Thyroid gland (tissue), 4 donors: ENCODE data around the gene GABARAPL2. TPM values are rescaled to one million over a fixed set of nuclear protein-coding genes. Genes with fewer than 3 reads are reported as not detected.
"Not testable (repeated sequence)": the region's sequence is repeated elsewhere in the genome, so short reads cannot be mapped to it uniquely, and the experiment has no call there.

ENCODE experiments used
- DNase-seq, 2 donors: peaks; one replicate each; pipeline ENCODE4 v3.0.0-alpha.2; 2019
- H3K27ac ChIP-seq, 3 donors: fragments of 200-600 bp; sonication (generic); 1 replicate in 2 of 3; 2 replicates in 1 of 3; pipeline ENCODE4 v1.5.1; 2016 to 2019; ENCODE audit warnings: mild to moderate bottlenecking in 1 of 3, moderate library complexity in 1 of 3
- H3K27me3 ChIP-seq: fragments of 200-600 bp; sonication (generic); one replicate; pipeline ENCODE4 v1.5.1; 2019
- H3K36me3 ChIP-seq, 2 donors: fragments of 200-600 bp; sonication (generic); one replicate each; pipeline ENCODE4 v1.5.1; 2016 to 2019
- H3K4me1 ChIP-seq, 2 donors: fragments of 200-600 bp; sonication (generic); one replicate each; pipeline ENCODE4 v1.5.1; 2017 to 2019
- H3K4me3 ChIP-seq, 3 donors: fragments of 200-600 bp; sonication (generic); replicated peaks in 1 of 3; 1 replicate in 2 of 3; 2 replicates in 1 of 3; pipeline ENCODE4 v1.5.1; 2016; ENCODE audit warnings: mild to moderate bottlenecking in 1 of 3
- H3K9me3 ChIP-seq: fragments of 200-600 bp; sonication (generic); one replicate; pipeline ENCODE4 v1.5.1; 2017
- CTCF ChIP-seq, 6 experiments: fragments of 200-600 bp in 3 of 6; fragments of 450-650 bp in 3 of 6; sonication (generic) in 3 of 6; IDR thresholded peaks; one replicate each; pipeline ENCODE4 v1.5.1; 2016 to 2019; ENCODE audit warnings: antibody characterized with exemption in 6 of 6, mild to moderate bottlenecking in 2 of 6, inconsistent platforms in 1 of 6, moderate library complexity in 1 of 6
- POLR2A ChIP-seq, 2 donors: fragments of 450-650 bp; IDR thresholded peaks; one replicate each; pipeline ENCODE4 v1.6.1; 2017; ENCODE audit warnings: antibody characterized with exemption in 2 of 2, mild to moderate bottlenecking in 2 of 2, moderate library complexity in 1 of 2
- WGBS, 2 donors: methylation state at CpG; one replicate each; pipeline ENCODE4 v1.1.5; 2017; 5-methylcytosine and 5-hydroxymethylcytosine counted together
- intact Hi-C: fragments of 100-400 bp; cut with DNase I; formaldehyde crosslinking; loops from one replicate; pipeline ENCODE4 v1.15.1; 2023
- total RNA-seq, 4 donors: library from RNA; depleted of rRNA; stranded (reverse); fragments of >200 nt; gene quantifications; one replicate each; pipeline ENCODE4 v1.2.3, GENCODE V29; 2016

GABARAPL2 gene
- total RNA-seq, 4 donors from 2014 or later, result 75.3 to 223 (median 122) TPM

DNA sequence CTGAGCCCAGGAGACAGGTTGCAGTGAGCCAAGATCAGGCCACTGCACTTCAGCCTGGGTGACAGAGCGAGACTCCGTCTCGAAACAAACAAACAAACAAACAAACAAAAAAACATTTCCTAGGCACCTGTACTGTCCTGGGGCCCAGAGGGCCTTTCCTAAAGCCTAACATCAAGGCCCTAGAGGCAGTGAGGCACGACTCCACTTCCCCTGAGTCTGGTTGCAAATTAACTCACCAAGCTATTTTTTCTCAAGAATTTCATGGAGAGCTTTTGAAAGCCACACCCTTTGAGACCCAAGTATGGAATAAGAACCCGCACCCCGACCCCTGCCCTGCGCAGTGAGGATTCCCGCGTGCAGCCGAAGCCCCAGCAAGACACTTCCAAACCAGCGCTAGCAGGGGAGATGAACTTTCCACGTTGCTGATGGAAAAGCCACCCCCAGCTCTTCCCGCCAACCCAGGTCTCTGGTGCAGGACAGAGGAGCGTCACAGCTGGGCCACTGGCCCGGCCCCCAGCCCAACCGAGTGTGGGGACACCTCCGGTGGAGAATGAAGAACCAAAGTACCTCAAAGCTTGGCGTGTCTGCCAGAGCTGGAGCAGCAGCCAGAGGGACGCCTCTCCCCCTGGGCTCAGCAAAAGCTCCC, 31.5 kb upstream of the GABARAPL2 start:
- DNase-seq, result no peak
- Histone ChIP-seq H3K4me1 (no peaks in the 10 kb centered on the region), H3K4me3 (no peak overlapping the region), H3K9me3 (no peaks in the 10 kb centered on the region), H3K27me3 (no peaks in the 10 kb centered on the region), H3K36me3 (no peaks in the 10 kb centered on the region), H3K27ac (no peak overlapping the region)
- intact Hi-C loops, result no loop called here
- TF ChIP-seq POLR2A (IDR thresholded peaks at IDR 0.05), result no peak
- TF ChIP-seq CTCF (IDR thresholded peaks at IDR 0.05), result no peak
- WGBS, 2 donors, result 56 to 63% methylated on average over 12 to 13 of the region's 19 CpGs

- WGBS, 2 donors, result 66 to 70% methylated on average over 13 to 21 of the region's 34 CpGs
- TF ChIP-seq POLR2A (IDR thresholded peaks at IDR 0.05) (no peak), CTCF (IDR thresholded peaks at IDR 0.05) (no peak)
- intact Hi-C loops, result no loop called here
- Histone ChIP-seq H3K27ac (no peak overlapping the region), H3K4me1 (no peaks in the 10 kb centered on the region), H3K36me3 (no peaks in the 10 kb centered on the region), H3K9me3 (no peaks in the 10 kb centered on the region), H3K4me3 (no peak overlapping the region), H3K27me3 (no peaks in the 10 kb centered on the region)
- DNase-seq, result no peak
Measured at GRCh38 chr16:75535211-75535843, 30.9 kb upstream of the GABARAPL2 start.

- H3K27me3 ChIP-seq, result no peaks in the 10 kb centered on the region
- H3K4me1 ChIP-seq, result no peaks in the 10 kb centered on the region
- intact Hi-C loops, result no loop called here
- TF ChIP-seq POLR2A (IDR thresholded peaks at IDR 0.05) (no peak), CTCF (IDR thresholded peaks at IDR 0.05) (no peak)
- no peaks in the 10 kb centered on the region for H3K36me3 ChIP-seq
- 91 to 97% methylated on average over 6 to 7 of the region's 7 CpGs for WGBS, 2 donors
- DNase-seq, result no peak
- H3K27ac ChIP-seq, result no peak within 1 kb of the TSS
- no peaks in the 10 kb centered on the region for H3K9me3 ChIP-seq
- no peak within 1 kb of the TSS for H3K4me3 ChIP-seq
Measured at GRCh38 chr16:75535901-75536300, 30.3 kb upstream of the GABARAPL2 start, which contains the start of gene CHST5. Gene CHST5 (minus strand): TSS chr16:75536108. CDS start chr16:75530384, 5,724 bp downstream.

GRCh38 chr16:75537776-75538175, 28.4 kb upstream of the GABARAPL2 start:
- Histone ChIP-seq H3K4me3 (no peak overlapping the region), H3K27ac (no peak overlapping the region), H3K27me3 (no peaks in the 10 kb centered on the region), H3K36me3 (no peaks in the 10 kb centered on the region), H3K4me1 (no peaks in the 10 kb centered on the region), H3K9me3 (no peaks in the 10 kb centered on the region)
- intact Hi-C loops, result no loop called here
- no peak for DNase-seq
- WGBS, 2 donors, result 91 to 92% methylated on average over 4 of the region's 4 CpGs
- TF ChIP-seq CTCF (IDR thresholded peaks at IDR 0.05) (no peak), POLR2A (IDR thresholded peaks at IDR 0.05) (no peak)

GRCh38 chr16:75538882-75539565, 27.2 kb upstream of the GABARAPL2 start:
- H3K36me3 ChIP-seq, H3K27ac ChIP-seq, intact Hi-C loops, H3K9me3 ChIP-seq, H3K4me3 ChIP-seq, H3K27me3 ChIP-seq, H3K4me1 ChIP-seq: not testable (repeated sequence)
- DNase-seq, result peak in 1 of 2 donors; percentile 6
- 38 to 100% methylated on average over 1 to 8 of the region's 10 CpGs for WGBS, 2 donors
